Tibial nerve (tissue), 4 donors: ENCODE data around the gene JADE1. TPM values are rescaled to one million over a fixed set of nuclear protein-coding genes. Genes with fewer than 3 reads are reported as not detected.

Source experiments
- DNase-seq, 2 donors: peaks; one replicate each; pipeline ENCODE4 v3.0.0-alpha.2; 2019; ENCODE audit warnings: low spot score in 2 of 2
- H3K27ac ChIP-seq, 4 donors: fragments of 200-600 bp; sonication (generic) in 3 of 4; one replicate each; pipeline ENCODE4 v1.5.1; 2017 to 2019; ENCODE audit warnings: mild to moderate bottlenecking in 1 of 4
- H3K27me3 ChIP-seq, 2 donors: fragments of 200-600 bp; sonication (generic) in 1 of 2; one replicate each; pipeline versions ENCODE4 v1.5.1 to v1.6.0; 2017 to 2019
- H3K36me3 ChIP-seq, 3 donors: fragments of 200-600 bp; sonication (generic); one replicate each; pipeline ENCODE4 v1.5.1; 2018 to 2019
- H3K4me1 ChIP-seq, 4 donors: fragments of 200-600 bp; sonication (generic) in 3 of 4; one replicate each; pipeline ENCODE4 v1.5.1; 2017 to 2019
- H3K4me3 ChIP-seq, 4 donors: fragments of 200-600 bp; sonication (generic) in 3 of 4; one replicate each; pipeline ENCODE4 v1.5.1; 2017 to 2019; ENCODE audit warnings: mild to moderate bottlenecking in 1 of 4, moderate library complexity in 1 of 4
- H3K9me3 ChIP-seq, 4 donors: fragments of 200-600 bp; sonication (generic) in 3 of 4; one replicate each; pipeline ENCODE4 v1.5.1; 2017 to 2019
- CTCF ChIP-seq, 5 experiments: fragments of 200-600 bp in 3 of 5; fragments of 450-650 bp in 2 of 5; sonication (generic) in 3 of 5; IDR thresholded peaks; one replicate each; pipeline ENCODE4 v1.5.1; 2016 to 2019; ENCODE audit warnings: antibody characterized with exemption in 5 of 5, mild to moderate bottlenecking in 3 of 5, moderate library complexity in 2 of 5
- EP300 ChIP-seq, 2 donors: sonication (generic); formaldehyde crosslinking; IDR thresholded peaks; one replicate each; pipeline ENCODE4 v1.6.1; 2017; ENCODE audit warnings: antibody characterized with exemption in 2 of 2, mild to moderate bottlenecking in 1 of 2
- POLR2A ChIP-seq, 2 donors: fragments of 450-650 bp; IDR thresholded peaks; one replicate each; pipeline ENCODE4 v1.6.1; 2017; ENCODE audit warnings: antibody characterized with exemption in 2 of 2, mild to moderate bottlenecking in 2 of 2, moderate library complexity in 2 of 2
- WGBS, 2 donors: methylation state at CpG; one replicate each; pipeline ENCODE4 v1.1.5; 2018; 5-methylcytosine and 5-hydroxymethylcytosine counted together
- total RNA-seq, 4 donors: library from RNA; depleted of rRNA; stranded (reverse); fragments of >200 nt; gene quantifications; one replicate each; pipeline ENCODE4 v1.1.0, GENCODE V29; 2016

JADE1 gene
- total RNA-seq, 4 donors from 2014 or later = 55.7 to 68.7 (median 65.8) TPM

- Histone ChIP-seq H3K9me3 (no peaks in the 10 kb centered on the region), H3K27me3 (no peaks in the 10 kb centered on the region), H3K27ac (no peak overlapping the region), H3K4me1 (no peaks in the 10 kb centered on the region), H3K4me3 (no peak overlapping the region), H3K36me3 (no peaks in the 10 kb centered on the region)
- no peak for DNase-seq
- TF ChIP-seq POLR2A (IDR thresholded peaks at IDR 0.05) (no peak), CTCF (IDR thresholded peaks at IDR 0.05) (no peak), EP300 (IDR thresholded peaks at IDR 0.05) (no peak)
- 82 to 83% methylated on average over 4 of the region's 4 CpGs for WGBS, 2 donors
Observed at GRCh38 chr4:128880662-128881061, 71.2 kb downstream of the JADE1 start.

- H3K36me3 ChIP-seq = peaks cover 0 to 4% (median 0%) of the 10 kb centered on the region in 3 donors
- no peaks in the 10 kb centered on the region for H3K27me3 ChIP-seq
- 78 to 85% methylated on average over 3 of the region's 3 CpGs for WGBS, 2 donors
- H3K27ac ChIP-seq = no peak overlapping the region
- no peaks in the 10 kb centered on the region for H3K4me1 ChIP-seq
- peaks cover 0 to 3% (median 0%) of the 10 kb centered on the region in 4 donors for H3K9me3 ChIP-seq
- DNase-seq = no peak
- TF ChIP-seq POLR2A (IDR thresholded peaks at IDR 0.05) (no peak), CTCF (IDR thresholded peaks at IDR 0.05) (no peak), EP300 (IDR thresholded peaks at IDR 0.05) (no peak)
- H3K4me3 ChIP-seq = no peak overlapping the region
Observed at GRCh38 chr4:128904821-128905220, 95.3 kb downstream of the JADE1 start.

GRCh38 chr4:128906581-128906980 lies 97.1 kb downstream of the JADE1 start:
- Histone ChIP-seq H3K4me3 (no peak overlapping the region), H3K4me1 (no peaks in the 10 kb centered on the region), H3K27ac (no peak overlapping the region), H3K36me3 (peaks cover 0 to 4% (median 0%) of the 10 kb centered on the region in 3 donors), H3K27me3 (no peaks in the 10 kb centered on the region), H3K9me3 (no peaks in the 10 kb centered on the region)
- WGBS, 2 donors = 85 to 89% methylated on average over 1 of the region's 1 CpG
- no peak for TF ChIP-seq CTCF (IDR thresholded peaks at IDR 0.05)
- DNase-seq = no peak

- Histone ChIP-seq H3K4me1 (no peaks in the 10 kb centered on the region), H3K4me3 (no peak overlapping the region), H3K9me3 (no peaks in the 10 kb centered on the region), H3K36me3 (no peaks in the 10 kb centered on the region), H3K27ac (no peak overlapping the region), H3K27me3 (no peaks in the 10 kb centered on the region)
- TF ChIP-seq EP300 (IDR thresholded peaks at IDR 0.05) (no peak), POLR2A (IDR thresholded peaks at IDR 0.05) (no peak), CTCF (IDR thresholded peaks at IDR 0.05) (no peak)
- 72 to 85% methylated on average over 2 of the region's 2 CpGs for WGBS, 2 donors
- DNase-seq = no peak
Observed at GRCh38 chr4:128907981-128908380, 98.5 kb downstream of the JADE1 start.

GRCh38 chr4:128908735-128909134 lies 99.2 kb downstream of the JADE1 start:
- TF ChIP-seq CTCF (IDR thresholded peaks at IDR 0.05) (no peak), EP300 (IDR thresholded peaks at IDR 0.05) (no peak), POLR2A (IDR thresholded peaks at IDR 0.05) (no peak)
- Histone ChIP-seq H3K9me3 (no peaks in the 10 kb centered on the region), H3K4me3 (no peak overlapping the region), H3K36me3 (no peaks in the 10 kb centered on the region), H3K27me3 (no peaks in the 10 kb centered on the region), H3K4me1 (no peaks in the 10 kb centered on the region), H3K27ac (no peak overlapping the region)
- no peak for DNase-seq
- WGBS, 2 donors = 74 to 82% methylated on average over 5 of the region's 5 CpGs
